DOHH2 (cell line): Measurements from ENCODE around the gene GINS2.
A peak's percentile ranks its signal among the peaks of the same experiment; 100 is the strongest.

Experiments used
- H3F3A ChIP-seq: fragments of 200-600 bp; sonication (generic), shearing (Covaris generic); 2 replicates; pipeline ENCODE4 v1.6.0; 2016; ENCODE audit warnings: antibody characterized with exemption, mild to moderate bottlenecking; ENCODE audit not compliant: control insufficient read depth, insufficient read depth
- H3K27ac ChIP-seq: fragments of 200-600 bp; sonication (generic); 2 replicates; pipeline ENCODE4 v1.5.1; 2014; ENCODE audit warnings: low read depth, mild to moderate bottlenecking, low read length, moderate library complexity
- H3K27me3 ChIP-seq: fragments of 200-600 bp; sonication (generic); 2 replicates; pipeline ENCODE4 v1.6.1; 2014; ENCODE audit warnings: mild to moderate bottlenecking, low read length, mixed read lengths; ENCODE audit not compliant: control insufficient read depth
- H3K36me3 ChIP-seq: fragments of 200-600 bp; sonication (generic); 2 replicates; pipeline ENCODE4 v1.6.1; 2014; ENCODE audit warnings: mild to moderate bottlenecking, low read length, moderate library complexity, mixed read lengths; ENCODE audit not compliant: control insufficient read depth
- H3K4me1 ChIP-seq: fragments of 200-600 bp; sonication (generic); 2 replicates; pipeline ENCODE4 v1.6.1; 2014; ENCODE audit warnings: mild to moderate bottlenecking, low read length, mixed read lengths; ENCODE audit not compliant: control insufficient read depth
- H3K4me2 ChIP-seq: fragments of 200-600 bp; sonication (generic); 2 replicates; pipeline ENCODE4 v1.6.0; 2014; ENCODE audit warnings: mild to moderate bottlenecking, low read length, moderate library complexity
- H3K4me3 ChIP-seq: fragments of 200-600 bp; sonication (generic); 2 replicates; pipeline ENCODE4 v1.5.1; 2014; ENCODE audit warnings: mild to moderate bottlenecking, low read length, mixed read lengths
- H3K79me2 ChIP-seq: fragments of 200-600 bp; sonication (generic); 2 replicates; pipeline ENCODE4 v1.6.1; 2014; ENCODE audit warnings: mild to moderate bottlenecking, low read length, mixed read lengths; ENCODE audit not compliant: control insufficient read depth
- H3K9me2 ChIP-seq: fragments of 200-600 bp; sonication (generic); replicated peaks from 2 replicates; pipeline ENCODE4 v1.6.1; 2014; ENCODE audit warnings: mild to moderate bottlenecking, low read length, mixed read lengths; ENCODE audit not compliant: control insufficient read depth
- H3K9me3 ChIP-seq: fragments of 200-600 bp; sonication (generic); 2 replicates; pipeline ENCODE4 v1.6.1; 2014; ENCODE audit warnings: antibody characterized with exemption, low read length, mixed read lengths; ENCODE audit not compliant: control insufficient read depth, insufficient read depth
- H4K20me1 ChIP-seq: fragments of 200-600 bp; sonication (generic); 2 replicates; pipeline ENCODE4 v1.6.0; 2014; ENCODE audit warnings: low read depth, mild to moderate bottlenecking, antibody characterized with exemption, low read length, moderate library complexity; ENCODE audit not compliant: control insufficient read depth, insufficient read depth
- EZH2phosphoT487 ChIP-seq: fragments of 200-600 bp; sonication (generic); IDR thresholded peaks from 2 replicates; pipeline ENCODE4 v1.6.1; 2017; ENCODE audit warnings: borderline replicate concordance, mild to moderate bottlenecking, antibody characterized with exemption, low read length, moderate library complexity, mixed read lengths
- TF ChIP-seq, protein P1 (sequence below): fragments of 200-600 bp; sonication (generic); IDR thresholded peaks from one replicate; pipeline ENCODE4 v1.5.1; 2014; ENCODE audit warnings: antibody characterized with exemption, mild to moderate bottlenecking, low read depth, low read length; ENCODE audit not compliant: poor library complexity, severe bottlenecking

Gene GINS2

DNA sequence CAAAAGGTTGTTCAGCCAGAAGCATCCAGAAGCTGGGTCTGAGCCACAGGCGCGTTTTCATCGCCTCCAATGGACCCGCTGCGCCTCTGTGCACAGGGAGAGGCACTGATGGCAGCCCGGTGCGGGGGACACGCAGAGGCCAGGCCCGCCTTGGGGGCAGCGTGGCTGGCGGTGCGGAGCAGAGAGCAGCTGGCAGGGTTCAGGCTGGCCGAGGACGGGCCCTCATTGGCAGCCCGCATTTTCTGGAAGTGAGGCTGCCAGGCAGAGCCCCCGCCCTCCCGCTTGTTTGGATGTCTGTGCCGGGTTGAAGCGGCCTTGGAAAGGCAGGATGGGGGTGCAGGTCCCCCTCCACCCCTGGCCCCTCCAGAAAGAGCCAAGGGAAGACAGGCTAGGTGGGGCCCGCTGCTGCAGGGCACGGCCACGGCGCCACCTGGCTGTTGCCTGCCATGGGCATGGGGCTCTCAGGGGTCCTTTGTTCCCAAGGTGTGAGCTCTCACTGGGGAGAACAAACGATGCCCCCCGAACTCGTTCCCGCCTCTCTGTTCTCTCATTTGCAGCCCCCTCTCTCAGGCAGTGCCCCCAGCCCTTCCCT, 56.9 kb downstream of the GINS2 start:
- no peaks in the 10 kb centered on the region for H3K27me3 ChIP-seq
- no peaks in the 10 kb centered on the region for H3K4me1 ChIP-seq
- no peaks in the 10 kb centered on the region for H3K9me2 ChIP-seq
- TF ChIP-seq, protein P1, sequence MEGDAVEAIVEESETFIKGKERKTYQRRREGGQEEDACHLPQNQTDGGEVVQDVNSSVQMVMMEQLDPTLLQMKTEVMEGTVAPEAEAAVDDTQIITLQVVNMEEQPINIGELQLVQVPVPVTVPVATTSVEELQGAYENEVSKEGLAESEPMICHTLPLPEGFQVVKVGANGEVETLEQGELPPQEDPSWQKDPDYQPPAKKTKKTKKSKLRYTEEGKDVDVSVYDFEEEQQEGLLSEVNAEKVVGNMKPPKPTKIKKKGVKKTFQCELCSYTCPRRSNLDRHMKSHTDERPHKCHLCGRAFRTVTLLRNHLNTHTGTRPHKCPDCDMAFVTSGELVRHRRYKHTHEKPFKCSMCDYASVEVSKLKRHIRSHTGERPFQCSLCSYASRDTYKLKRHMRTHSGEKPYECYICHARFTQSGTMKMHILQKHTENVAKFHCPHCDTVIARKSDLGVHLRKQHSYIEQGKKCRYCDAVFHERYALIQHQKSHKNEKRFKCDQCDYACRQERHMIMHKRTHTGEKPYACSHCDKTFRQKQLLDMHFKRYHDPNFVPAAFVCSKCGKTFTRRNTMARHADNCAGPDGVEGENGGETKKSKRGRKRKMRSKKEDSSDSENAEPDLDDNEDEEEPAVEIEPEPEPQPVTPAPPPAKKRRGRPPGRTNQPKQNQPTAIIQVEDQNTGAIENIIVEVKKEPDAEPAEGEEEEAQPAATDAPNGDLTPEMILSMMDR, result peak; percentile 27
- no peak for TF ChIP-seq EZH2phosphoT487
- H3K27ac ChIP-seq, result no peak overlapping the region
- H3K4me3 ChIP-seq, result no peak overlapping the region
- H3K9me3 ChIP-seq, result no peaks in the 10 kb centered on the region
- no peaks in the 10 kb centered on the region; the same call in 1 of the 2 replicates for H4K20me1 ChIP-seq
- no peak overlapping the region for H3K4me2 ChIP-seq
- H3K79me2 ChIP-seq, result peaks cover 89% of the 10 kb centered on the region
- H3F3A ChIP-seq, result no peaks in the 10 kb centered on the region
- no peaks in the 10 kb centered on the region; the same call in 1 of the 2 replicates for H3K36me3 ChIP-seq

DNA sequence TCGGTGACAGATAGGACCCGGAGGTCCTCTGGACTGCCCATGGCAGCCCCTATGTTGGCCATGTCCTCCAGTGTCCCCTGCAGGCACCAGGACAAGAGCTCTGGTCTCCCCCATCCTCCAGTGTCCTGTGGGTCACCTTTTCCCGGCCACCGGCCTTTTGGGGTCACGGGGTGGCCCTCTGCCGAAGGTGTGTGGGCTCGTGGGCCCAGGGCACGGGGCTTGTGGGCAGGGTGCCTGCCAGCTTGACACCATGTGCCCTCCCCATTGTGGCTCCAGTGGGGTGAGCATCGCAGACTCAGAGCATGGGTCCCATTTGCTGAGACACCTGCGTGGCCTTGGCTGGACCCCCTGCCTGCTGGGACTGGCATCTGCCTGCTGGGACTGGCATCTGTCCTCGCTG, 57.5 kb downstream of the GINS2 start:
- H3K27me3 ChIP-seq, result no peaks in the 10 kb centered on the region
- peaks cover 92% of the 10 kb centered on the region for H3K79me2 ChIP-seq
- TF ChIP-seq EZH2phosphoT487, result no peak
- TF ChIP-seq, protein P1, result no peak
- no peaks in the 10 kb centered on the region for H3F3A ChIP-seq
- H3K4me1 ChIP-seq, result no peaks in the 10 kb centered on the region
- no peaks in the 10 kb centered on the region; the same call in 1 of the 2 replicates for H3K36me3 ChIP-seq
- H3K9me2 ChIP-seq, result no peaks in the 10 kb centered on the region
- no peaks in the 10 kb centered on the region for H3K9me3 ChIP-seq
- no peak overlapping the region for H3K4me2 ChIP-seq
- no peak overlapping the region for H3K27ac ChIP-seq
- H4K20me1 ChIP-seq, result no peaks in the 10 kb centered on the region; the same call in 1 of the 2 replicates
- H3K4me3 ChIP-seq, result no peak overlapping the region

DNA sequence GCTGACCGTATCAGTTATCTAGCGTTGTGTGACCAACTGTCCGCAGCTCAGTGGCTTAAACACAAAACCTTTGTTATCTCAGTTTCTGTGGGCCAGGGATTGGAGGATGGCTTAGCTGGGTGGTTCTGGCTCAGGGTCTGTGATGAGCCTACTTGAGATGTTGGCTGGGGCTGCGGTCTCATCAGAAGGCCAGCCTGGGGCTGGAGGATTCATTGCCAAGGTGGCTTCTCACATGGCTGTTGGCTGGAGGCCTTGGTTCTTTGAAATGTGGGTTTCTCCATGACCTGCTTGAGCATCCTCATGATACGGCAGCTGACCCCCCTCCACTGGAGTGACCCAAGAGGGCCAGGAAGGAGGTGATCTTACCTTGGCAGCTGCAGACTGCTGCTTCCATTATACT, 58.9 kb downstream of the GINS2 start:
- Histone ChIP-seq H4K20me1 (no peaks in the 10 kb centered on the region; the same call in 1 of the 2 replicates), H3K79me2 (peaks cover 94% of the 10 kb centered on the region), H3K4me2 (no peak overlapping the region), H3K9me2 (no peaks in the 10 kb centered on the region), H3K27ac (no peak overlapping the region), H3K27me3 (no peaks in the 10 kb centered on the region), H3K9me3 (no peaks in the 10 kb centered on the region), H3K4me1 (no peaks in the 10 kb centered on the region), H3K36me3 (no peaks in the 10 kb centered on the region; the same call in 1 of the 2 replicates), H3K4me3 (no peak overlapping the region), H3F3A (no peaks in the 10 kb centered on the region)
- no peak for TF ChIP-seq EZH2phosphoT487

DNA sequence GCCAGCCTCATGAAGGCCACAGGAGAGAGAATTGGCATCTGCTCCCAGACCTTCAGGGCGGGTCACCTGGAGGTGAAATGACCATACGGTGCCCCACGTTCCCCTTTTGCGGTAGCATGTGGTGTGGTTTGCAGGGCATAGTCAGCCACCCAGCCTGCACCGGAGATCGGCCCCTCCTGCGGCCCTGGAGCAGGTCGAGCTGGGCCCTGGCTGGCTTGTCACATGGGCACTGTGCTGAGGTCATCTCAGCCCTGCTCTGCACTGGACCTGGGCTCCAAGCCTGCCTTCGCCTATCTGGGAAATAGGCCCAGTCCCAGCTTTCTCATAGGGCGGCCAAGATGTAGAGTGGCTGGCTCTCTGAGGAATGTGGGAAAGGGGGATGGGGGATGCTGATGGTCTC, 59.4 kb downstream of the GINS2 start:
- no peaks in the 10 kb centered on the region; the same call in 1 of the 2 replicates for H3K36me3 ChIP-seq
- no peaks in the 10 kb centered on the region for H3K9me3 ChIP-seq
- H4K20me1 ChIP-seq, result no peaks in the 10 kb centered on the region; the same call in 1 of the 2 replicates
- no peak overlapping the region for H3K27ac ChIP-seq
- H3K4me1 ChIP-seq, result no peaks in the 10 kb centered on the region
- H3F3A ChIP-seq, result no peaks in the 10 kb centered on the region
- H3K79me2 ChIP-seq, result peaks cover 94% of the 10 kb centered on the region
- no peak overlapping the region for H3K4me3 ChIP-seq
- H3K9me2 ChIP-seq, result no peaks in the 10 kb centered on the region
- no peak for TF ChIP-seq EZH2phosphoT487
- TF ChIP-seq, protein P1, result no peak
- H3K4me2 ChIP-seq, result no peak overlapping the region
- H3K27me3 ChIP-seq, result no peaks in the 10 kb centered on the region
